ENCODE data around the gene SAP30BP. TPM values are rescaled to one million over a fixed set of nuclear protein-coding genes. Genes with fewer than 3 reads are reported as not detected.
A peak's percentile ranks its signal among the peaks of the same experiment; 100 is the strongest.

SAP30BP gene
- total RNA-seq, 1 donor: 69.2 TPM

DNA sequence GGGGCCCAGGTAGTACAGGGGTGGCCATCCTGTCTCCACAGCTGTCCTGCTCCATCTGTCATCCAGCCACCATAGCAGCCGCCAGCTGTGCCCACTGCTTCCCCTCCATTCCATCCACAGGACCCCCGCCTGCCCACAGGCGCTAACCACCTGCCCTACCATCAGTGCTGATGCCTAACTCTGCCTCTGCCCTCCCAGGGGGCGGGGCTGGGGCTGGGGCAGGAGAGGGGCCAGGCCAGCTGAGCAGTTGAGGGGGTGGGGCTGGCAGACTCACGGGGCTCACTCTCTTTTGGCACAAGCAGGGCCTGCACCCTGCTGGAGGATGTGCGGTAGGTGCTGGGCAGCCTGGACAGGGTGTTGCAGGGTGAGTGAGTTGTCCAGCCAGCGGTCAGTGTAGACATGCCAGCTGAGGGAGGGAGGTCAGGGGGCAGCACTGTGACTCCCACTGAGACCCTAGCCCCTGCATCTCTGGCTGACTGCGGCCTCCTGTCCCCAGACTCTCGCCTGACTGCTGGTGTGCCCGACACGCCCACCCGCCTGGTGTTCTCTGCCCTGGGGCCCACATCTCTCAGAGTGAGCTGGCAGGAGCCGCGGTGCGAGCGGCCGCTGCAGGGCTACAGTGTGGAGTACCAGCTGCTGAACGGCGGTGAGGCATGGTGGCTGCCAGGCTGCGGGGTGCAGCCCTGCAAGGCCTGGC is 88.2 kb downstream of the SAP30BP start:
- peak in 1 of 3 donors; percentile 40 for DNase-seq (ENCODE audit: low read depth in 2 of 3, low spot score in 2 of 3)

GRCh38 chr17:75755990-75756389 is 88.9 kb downstream of the SAP30BP start:
- no peak for DNase-seq (ENCODE audit: low read depth in 2 of 3, low spot score in 2 of 3)

DNA sequence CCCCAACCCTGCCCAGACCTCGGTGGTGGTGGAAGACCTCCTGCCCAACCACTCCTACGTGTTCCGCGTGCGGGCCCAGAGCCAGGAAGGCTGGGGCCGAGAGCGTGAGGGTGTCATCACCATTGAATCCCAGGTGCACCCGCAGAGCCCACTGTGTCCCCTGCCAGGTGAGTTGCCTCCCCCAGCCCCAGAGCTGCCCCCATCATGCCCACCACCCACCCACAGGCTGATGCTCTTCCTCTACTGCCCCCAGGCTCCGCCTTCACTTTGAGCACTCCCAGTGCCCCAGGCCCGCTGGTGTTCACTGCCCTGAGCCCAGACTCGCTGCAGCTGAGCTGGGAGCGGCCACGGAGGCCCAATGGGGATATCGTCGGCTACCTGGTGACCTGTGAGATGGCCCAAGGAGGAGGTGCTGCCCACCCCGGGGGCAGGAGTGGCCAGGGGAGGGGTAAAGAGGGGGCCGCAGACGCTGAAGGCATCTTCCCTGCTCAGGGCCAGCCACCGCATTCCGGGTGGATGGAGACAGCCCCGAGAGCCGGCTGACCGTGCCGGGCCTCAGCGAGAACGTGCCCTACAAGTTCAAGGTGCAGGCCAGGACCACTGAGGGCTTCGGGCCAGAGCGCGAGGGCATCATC is 89.4 kb downstream of the SAP30BP start:
- no peak for DNase-seq (ENCODE audit: low read depth in 2 of 3, low spot score in 2 of 3)

DNA sequence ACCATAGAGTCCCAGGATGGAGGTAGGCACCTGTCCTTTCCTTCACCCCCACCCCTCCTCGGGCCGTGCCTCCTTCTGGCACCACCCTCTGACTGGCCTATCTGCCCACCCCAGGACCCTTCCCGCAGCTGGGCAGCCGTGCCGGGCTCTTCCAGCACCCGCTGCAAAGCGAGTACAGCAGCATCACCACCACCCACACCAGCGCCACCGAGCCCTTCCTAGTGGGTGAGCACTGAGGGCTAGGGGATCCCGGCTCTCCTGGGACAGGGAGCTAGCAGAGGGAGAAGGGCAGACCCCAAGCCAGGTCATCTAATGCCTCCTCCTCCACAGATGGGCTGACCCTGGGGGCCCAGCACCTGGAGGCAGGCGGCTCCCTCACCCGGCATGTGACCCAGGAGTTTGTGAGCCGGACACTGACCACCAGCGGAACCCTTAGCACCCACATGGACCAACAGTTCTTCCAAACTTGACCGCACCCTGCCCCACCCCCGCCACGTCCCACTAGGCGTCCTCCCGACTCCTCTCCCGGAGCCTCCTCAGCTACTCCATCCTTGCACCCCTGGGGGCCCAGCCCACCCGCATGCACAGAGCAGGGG is 90.0 kb downstream of the SAP30BP start:
- no peak for DNase-seq (ENCODE audit: low read depth in 2 of 3, low spot score in 2 of 3)

Other genes with a start within 250 kb of the SAP30BP start
- gene TMEM94, start 210.7 kb upstream of the SAP30BP start, total RNA-seq: 156 TPM
- gene CASKIN2, start 151.8 kb upstream of the SAP30BP start, total RNA-seq: 14.8 TPM
- 30.2 TPM for gene TSEN54, start 150.8 kb upstream of the SAP30BP start, total RNA-seq
- 42.5 TPM for gene LLGL2, start 141.6 kb upstream of the SAP30BP start, total RNA-seq
- 352 TPM for gene MYO15B, start 79.5 kb upstream of the SAP30BP start, total RNA-seq
- 3.0 TPM for gene SMIM5, start 33.9 kb upstream of the SAP30BP start, total RNA-seq
- gene RECQL5, start 184 bp upstream of the SAP30BP start, total RNA-seq: 56.6 TPM
- gene ITGB4, start 54.1 kb downstream of the SAP30BP start, total RNA-seq: 11.3 TPM
- 57.1 TPM for gene GALK1, start 97.9 kb downstream of the SAP30BP start, total RNA-seq
- gene UNK, start 117.5 kb downstream of the SAP30BP start, total RNA-seq: 34.7 TPM
- 245 TPM for gene UNC13D, start 177.1 kb downstream of the SAP30BP start, total RNA-seq
- gene WBP2, start 188.0 kb downstream of the SAP30BP start, total RNA-seq: 29.6 TPM
- 38.8 TPM for gene TRIM47, start 211.2 kb downstream of the SAP30BP start, total RNA-seq
- 41.2 TPM for gene TRIM65, start 229.6 kb downstream of the SAP30BP start, total RNA-seq
- 48.7 TPM for gene MRPL38, start 237.5 kb downstream of the SAP30BP start, total RNA-seq